PC-3 (cell line): ENCODE results near the gene KPNA2. TPM values are rescaled to one million over a fixed set of nuclear protein-coding genes. Genes with fewer than 3 reads are reported as not detected.
"Not testable (repeated sequence)": the region's sequence is repeated elsewhere in the genome, so short reads cannot be mapped to it uniquely, and the experiment has no call there.

Source experiments
- ATAC-seq: fragments of 200-7000 bp; cut with Tn5 transposase; 2 replicates; pipeline ENCODE4 v1.9.1; 2020; ENCODE audit warnings: mild to moderate bottlenecking, moderate library complexity
- BruUV-seq: library from RNA; stranded (reverse); fragments of 400-500 nt; replicated peaks from 2 replicates; lab custom pipeline; 2021; lab: Mats Ljungman, UMichigan
- CTCF ChIA-PET: fragments of 300-600 bp; sonication (Branson Sonifier 250); formaldehyde crosslinking; loops from one replicate; lab custom pipeline; 2022; ENCODE audit warnings: antibody characterized with exemption; lab: Charles Lee
- POLR2A ChIA-PET: fragments of 300-600 bp; sonication (Branson Sonifier 250); formaldehyde crosslinking; loops from one replicate; lab custom pipeline; 2022; ENCODE audit warnings: antibody characterized with exemption; ENCODE audit not compliant: unreplicated experiment; lab: Charles Lee
- DNase-seq: peaks from one replicate; pipeline ENCODE4 v3.0.0-alpha.2; 2015
- H2AFZ ChIP-seq: fragments of 300-600 bp; sonication (generic); 2 replicates; pipeline ENCODE4 v1.6.0; 2016; ENCODE audit warnings: antibody characterized with exemption, low read length
- H3F3A ChIP-seq: fragments of 300-600 bp; sonication (generic); one replicate; pipeline ENCODE4 v1.6.0; 2017; ENCODE audit warnings: antibody characterized with exemption, low read length, control low read depth, mild to moderate bottlenecking; ENCODE audit not compliant: unreplicated experiment
- H3K27ac ChIP-seq: fragments of 300-600 bp; sonication (generic); 2 replicates; pipeline ENCODE4 v1.5.1; 2016; ENCODE audit warnings: mild to moderate bottlenecking, low read length
- H3K27me3 ChIP-seq: fragments of 300-600 bp; sonication (generic); 2 replicates; pipeline ENCODE4 v1.6.1; 2016; ENCODE audit warnings: low read length, mixed read lengths
- H3K36me3 ChIP-seq: fragments of 300-600 bp; sonication (generic); 2 replicates; pipeline ENCODE4 v1.6.1; 2016; ENCODE audit warnings: low read depth, mixed run types, low read length, mixed read lengths
- H3K4me1 ChIP-seq: fragments of 300-600 bp; sonication (generic); 2 replicates; pipeline ENCODE4 v1.5.1; 2016; ENCODE audit warnings: low read length; ENCODE audit not compliant: insufficient read depth
- H3K4me2 ChIP-seq: fragments of 300-600 bp; sonication (generic); 2 replicates; pipeline ENCODE4 v1.6.0; 2016; ENCODE audit warnings: low read length
- H3K4me3 ChIP-seq: fragments of 300-600 bp; sonication (generic); 2 replicates; pipeline ENCODE4 v1.5.1; 2016; ENCODE audit warnings: mild to moderate bottlenecking, low read length, mixed read lengths
- H3K79me2 ChIP-seq: fragments of 300-600 bp; sonication (generic); 2 replicates; pipeline ENCODE4 v1.6.1; 2017; ENCODE audit warnings: low read length, mixed read lengths
- H3K9ac ChIP-seq: fragments of 300-600 bp; sonication (generic); 2 replicates; pipeline ENCODE4 v1.6.0; 2016; ENCODE audit warnings: mild to moderate bottlenecking, low read length
- H3K9me2 ChIP-seq: fragments of 300-600 bp; sonication (generic); replicated peaks from 2 replicates; pipeline ENCODE4 v1.6.1; 2016; ENCODE audit warnings: mixed run types, low read length, mixed read lengths
- H3K9me3 ChIP-seq: fragments of 300-600 bp; sonication (generic); 2 replicates; pipeline ENCODE4 v1.6.1; 2016; ENCODE audit warnings: low read length, mixed read lengths
- H4K20me1 ChIP-seq: fragments of 300-600 bp; sonication (generic); 2 replicates; pipeline ENCODE4 v1.6.1; 2016; ENCODE audit warnings: low read length, mixed read lengths
- EZH2 ChIP-seq: fragments of 300-600 bp; sonication (generic); IDR thresholded peaks from one replicate; pipeline ENCODE4 v1.6.1; 2017; ENCODE audit warnings: antibody characterized with exemption, mild to moderate bottlenecking, low read length; ENCODE audit not compliant: unreplicated experiment
- EZH2phosphoT487 ChIP-seq: fragments of 300-600 bp; sonication (generic); IDR thresholded peaks from 2 replicates; pipeline ENCODE4 v1.6.1; 2018; ENCODE audit warnings: mild to moderate bottlenecking, antibody characterized with exemption, low read length, borderline replicate concordance
- intact Hi-C: fragments of 100-400 bp; cut with micrococcal nuclease; formaldehyde crosslinking; loops from 2 replicates; pipeline ENCODE4 v1.9.0; 2023
- total RNA-seq: library from RNA; depleted of rRNA; stranded (reverse); fragments of >200 nt; gene quantifications from 2 replicates; pipeline ENCODE4 v1.2.3, GENCODE V29; 2014
- TF ChIP-seq, protein P1 (sequence below): fragments of 300-600 bp; sonication (generic); conservative IDR thresholded peaks from 2 replicates; pipeline ENCODE4 v1.5.1; 2017; ENCODE audit warnings: antibody characterized with exemption, low read depth, mild to moderate bottlenecking, low read length

The KPNA2 gene
- total RNA-seq, 1 experiment from 2014 or later = 288 TPM

DNA sequence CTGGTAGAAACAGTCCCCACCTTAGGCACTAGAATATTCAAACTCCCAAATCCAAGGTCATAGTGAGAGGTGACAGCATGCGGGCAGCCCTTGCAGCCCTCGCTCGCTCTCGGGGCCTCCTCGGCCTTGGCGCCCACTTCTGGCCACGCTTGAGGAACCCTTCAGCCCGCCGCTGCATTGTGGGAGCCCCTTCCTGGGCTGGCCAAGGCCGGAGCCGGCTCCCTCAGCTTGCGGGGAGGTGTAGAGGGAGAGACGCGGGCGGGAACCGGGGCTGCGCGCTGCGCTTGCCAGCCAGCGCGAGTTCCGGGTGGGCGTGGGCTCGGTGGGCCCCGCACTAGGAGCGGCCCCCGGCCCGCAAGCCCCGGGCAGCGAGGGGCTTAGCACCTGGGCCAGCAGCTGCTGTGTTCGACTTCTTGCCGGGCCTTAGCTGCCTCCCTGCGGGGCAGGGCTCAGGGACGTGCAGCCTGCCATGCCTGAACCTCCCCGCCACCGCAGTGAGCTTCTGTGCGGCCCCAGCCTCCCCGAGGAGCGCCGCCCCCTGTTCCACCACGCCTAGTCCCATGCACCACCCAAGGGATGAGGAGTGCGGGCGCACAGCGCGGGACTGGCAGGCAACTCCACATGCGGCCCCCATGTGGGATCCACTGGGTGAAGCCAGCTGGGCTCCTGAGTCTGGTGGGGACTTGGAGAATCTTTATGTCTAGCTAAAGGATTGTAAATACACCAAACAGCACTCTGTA, 45.0 kb downstream of the KPNA2 start:
- Histone ChIP-seq H3K4me2 (no peak overlapping the region), H3K27me3 (no peaks in the 10 kb centered on the region), H3K9me3 (no peaks in the 10 kb centered on the region), H3K9ac (no peak overlapping the region), H3K4me3 (no peak overlapping the region), H3K79me2 (no peaks in the 10 kb centered on the region), H4K20me1 (no peaks in the 10 kb centered on the region), H3K36me3 (no peaks in the 10 kb centered on the region), H3K4me1 (no peaks in the 10 kb centered on the region), H3K9me2 (no peaks in the 10 kb centered on the region), H2AFZ (no peak overlapping the region), H3K27ac (no peak overlapping the region), H3F3A (no peaks in the 10 kb centered on the region)
- BruUV-seq = no TSS peak
- TF ChIP-seq, protein P1, sequence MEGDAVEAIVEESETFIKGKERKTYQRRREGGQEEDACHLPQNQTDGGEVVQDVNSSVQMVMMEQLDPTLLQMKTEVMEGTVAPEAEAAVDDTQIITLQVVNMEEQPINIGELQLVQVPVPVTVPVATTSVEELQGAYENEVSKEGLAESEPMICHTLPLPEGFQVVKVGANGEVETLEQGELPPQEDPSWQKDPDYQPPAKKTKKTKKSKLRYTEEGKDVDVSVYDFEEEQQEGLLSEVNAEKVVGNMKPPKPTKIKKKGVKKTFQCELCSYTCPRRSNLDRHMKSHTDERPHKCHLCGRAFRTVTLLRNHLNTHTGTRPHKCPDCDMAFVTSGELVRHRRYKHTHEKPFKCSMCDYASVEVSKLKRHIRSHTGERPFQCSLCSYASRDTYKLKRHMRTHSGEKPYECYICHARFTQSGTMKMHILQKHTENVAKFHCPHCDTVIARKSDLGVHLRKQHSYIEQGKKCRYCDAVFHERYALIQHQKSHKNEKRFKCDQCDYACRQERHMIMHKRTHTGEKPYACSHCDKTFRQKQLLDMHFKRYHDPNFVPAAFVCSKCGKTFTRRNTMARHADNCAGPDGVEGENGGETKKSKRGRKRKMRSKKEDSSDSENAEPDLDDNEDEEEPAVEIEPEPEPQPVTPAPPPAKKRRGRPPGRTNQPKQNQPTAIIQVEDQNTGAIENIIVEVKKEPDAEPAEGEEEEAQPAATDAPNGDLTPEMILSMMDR = no peak
- no peak for TF ChIP-seq EZH2phosphoT487
- no peak for TF ChIP-seq EZH2
- intact Hi-C loops = no loop called here
- DNase-seq (no peak), ATAC-seq (no peak)
- CTCF ChIA-PET = no interaction called here
- POLR2A ChIA-PET = no interaction called here

DNA sequence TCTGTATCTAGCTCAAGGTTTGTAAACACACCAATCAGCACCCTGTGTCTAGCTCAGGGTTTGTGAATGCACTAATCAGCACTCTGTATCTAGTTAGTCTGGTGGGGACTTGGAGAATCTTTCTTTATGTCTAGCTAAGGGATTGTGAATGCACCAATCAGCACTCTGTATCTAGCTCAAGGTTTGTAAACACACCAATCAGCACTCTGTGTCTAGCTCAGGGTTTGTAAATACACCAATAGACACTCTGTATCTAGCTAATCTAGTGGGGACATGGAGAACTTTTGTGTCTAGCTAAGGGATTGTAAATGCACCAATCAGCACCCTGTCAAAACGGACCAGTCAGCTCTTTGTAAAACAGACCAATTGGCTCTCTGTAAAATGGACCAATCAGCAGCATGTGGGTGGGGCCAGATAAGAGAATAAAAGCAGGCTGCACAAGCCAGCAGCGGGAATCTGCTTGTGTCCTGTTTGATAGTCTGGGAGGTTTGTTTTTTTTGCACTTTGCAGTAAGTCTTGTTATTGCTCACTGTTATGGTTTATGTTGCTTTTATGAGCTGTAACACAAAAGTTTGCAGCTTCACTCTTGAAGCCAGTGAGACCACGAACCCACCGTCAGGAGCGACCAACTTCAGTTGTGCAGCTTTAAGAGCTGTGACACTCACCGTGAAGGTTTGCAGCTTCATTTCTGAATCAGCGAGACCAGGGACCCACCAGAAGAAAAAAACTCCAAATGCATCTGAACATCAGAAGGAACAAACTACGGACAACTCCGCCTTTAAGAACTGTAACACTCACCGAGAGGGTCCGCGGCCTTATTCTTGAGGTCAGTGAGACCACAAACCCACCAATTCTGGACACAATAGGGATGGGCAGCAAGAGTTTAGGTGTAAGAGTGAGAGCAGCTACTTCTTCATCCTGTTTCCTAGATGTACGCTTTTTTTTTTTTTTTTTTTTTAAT, 46.0 kb downstream of the KPNA2 start:
- DNase-seq, intact Hi-C loops, H2AFZ ChIP-seq, H3K9me2 ChIP-seq, H3K27ac ChIP-seq, POLR2A ChIA-PET, ATAC-seq, H3K36me3 ChIP-seq, H3K79me2 ChIP-seq, H3K27me3 ChIP-seq, CTCF ChIA-PET, H3K9me3 ChIP-seq, H3F3A ChIP-seq, H3K4me1 ChIP-seq, H3K4me3 ChIP-seq, BruUV-seq, H4K20me1 ChIP-seq, H3K9ac ChIP-seq, H3K4me2 ChIP-seq: not testable (repeated sequence)

DNA sequence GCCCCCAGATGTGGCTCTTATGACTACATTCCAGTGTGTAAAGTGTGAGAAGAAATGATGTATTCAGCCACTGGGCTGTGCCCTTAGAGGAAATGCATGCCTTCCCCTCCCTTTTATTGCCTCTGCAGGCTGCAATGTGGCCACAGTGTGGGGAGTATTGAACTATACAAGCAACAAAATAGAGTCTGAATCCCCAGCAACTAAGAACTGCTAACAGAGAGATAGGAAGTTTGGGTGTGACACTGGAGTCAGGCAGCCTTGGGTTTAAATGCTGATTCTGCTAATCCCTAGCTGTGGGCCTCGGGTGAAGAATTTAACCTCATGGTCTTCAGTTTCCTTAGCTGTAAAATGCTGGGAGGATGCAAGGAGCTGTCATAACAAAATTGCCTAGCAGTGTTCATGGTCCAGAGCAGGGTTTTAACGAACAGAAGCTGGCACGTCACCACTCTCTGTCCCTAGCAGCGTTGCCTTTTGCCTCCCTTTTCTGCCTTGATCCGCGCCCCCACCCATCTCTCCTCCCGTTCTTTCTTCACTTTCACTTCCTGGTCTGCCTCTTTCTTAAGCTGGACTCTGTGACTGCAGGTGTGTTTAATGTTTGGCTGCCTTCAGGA, 50.3 kb downstream of the KPNA2 start:
- H3K4me3 ChIP-seq = no peak overlapping the region
- ChIA-PET CTCF (no interaction called here), POLR2A (no interaction called here)
- H4K20me1 ChIP-seq = no peaks in the 10 kb centered on the region
- H3K9me3 ChIP-seq = no peaks in the 10 kb centered on the region
- no peak overlapping the region for H3K9ac ChIP-seq
- H3K27ac ChIP-seq = no peak overlapping the region
- no peaks in the 10 kb centered on the region for H3K9me2 ChIP-seq
- H3K79me2 ChIP-seq = no peaks in the 10 kb centered on the region
- no peak for TF ChIP-seq EZH2phosphoT487
- TF ChIP-seq EZH2 = no peak
- TF ChIP-seq, protein P1 = no peak
- intact Hi-C loops = no loop called here
- H2AFZ ChIP-seq = no peak overlapping the region
- no TSS peak for BruUV-seq
- no peak overlapping the region for H3K4me2 ChIP-seq
- H3K27me3 ChIP-seq = no peaks in the 10 kb centered on the region
- H3K36me3 ChIP-seq = no peaks in the 10 kb centered on the region
- no peaks in the 10 kb centered on the region for H3F3A ChIP-seq
- ATAC-seq (peak; percentile 60), DNase-seq (no peak)
- H3K4me1 ChIP-seq = no peaks in the 10 kb centered on the region

DNA sequence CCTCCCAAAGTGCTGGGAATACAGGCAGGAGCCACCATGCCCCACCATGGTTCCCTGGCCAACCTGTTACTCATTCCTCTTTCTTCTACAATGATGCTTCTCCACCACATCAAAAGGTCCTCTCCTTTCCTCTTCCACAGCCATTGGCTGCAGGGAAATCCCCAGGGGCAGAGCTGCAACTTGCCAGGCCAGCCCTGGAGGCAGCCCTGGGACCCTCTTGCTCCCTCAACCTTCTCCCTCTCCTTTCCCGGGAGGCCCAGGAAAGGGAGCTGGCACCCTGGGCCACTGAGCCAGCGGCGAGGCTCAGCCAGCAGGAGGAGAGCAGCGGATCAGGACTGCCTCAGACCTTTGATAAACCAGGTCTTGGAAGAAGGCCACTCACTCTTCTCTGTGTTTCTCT, 51.1 kb downstream of the KPNA2 start:
- H3K79me2 ChIP-seq, H4K20me1 ChIP-seq, ATAC-seq, H3K4me2 ChIP-seq, H3K4me1 ChIP-seq, CTCF ChIA-PET, H3K36me3 ChIP-seq, H3K4me3 ChIP-seq, H3K9me2 ChIP-seq, DNase-seq, H3K9ac ChIP-seq, H3F3A ChIP-seq, POLR2A ChIA-PET, H3K9me3 ChIP-seq, H3K27ac ChIP-seq, H3K27me3 ChIP-seq, intact Hi-C loops, BruUV-seq, H2AFZ ChIP-seq: not testable (repeated sequence)
